Measurements from ENCODE around the gene GPER1. TPM values are rescaled to one million over a fixed set of nuclear protein-coding genes. Genes with fewer than 3 reads are reported as not detected.

The GPER1 gene
- total RNA-seq, 4 donors from 2014 or later, result 7.1 to 20.2 (median 7.8) TPM

DNA sequence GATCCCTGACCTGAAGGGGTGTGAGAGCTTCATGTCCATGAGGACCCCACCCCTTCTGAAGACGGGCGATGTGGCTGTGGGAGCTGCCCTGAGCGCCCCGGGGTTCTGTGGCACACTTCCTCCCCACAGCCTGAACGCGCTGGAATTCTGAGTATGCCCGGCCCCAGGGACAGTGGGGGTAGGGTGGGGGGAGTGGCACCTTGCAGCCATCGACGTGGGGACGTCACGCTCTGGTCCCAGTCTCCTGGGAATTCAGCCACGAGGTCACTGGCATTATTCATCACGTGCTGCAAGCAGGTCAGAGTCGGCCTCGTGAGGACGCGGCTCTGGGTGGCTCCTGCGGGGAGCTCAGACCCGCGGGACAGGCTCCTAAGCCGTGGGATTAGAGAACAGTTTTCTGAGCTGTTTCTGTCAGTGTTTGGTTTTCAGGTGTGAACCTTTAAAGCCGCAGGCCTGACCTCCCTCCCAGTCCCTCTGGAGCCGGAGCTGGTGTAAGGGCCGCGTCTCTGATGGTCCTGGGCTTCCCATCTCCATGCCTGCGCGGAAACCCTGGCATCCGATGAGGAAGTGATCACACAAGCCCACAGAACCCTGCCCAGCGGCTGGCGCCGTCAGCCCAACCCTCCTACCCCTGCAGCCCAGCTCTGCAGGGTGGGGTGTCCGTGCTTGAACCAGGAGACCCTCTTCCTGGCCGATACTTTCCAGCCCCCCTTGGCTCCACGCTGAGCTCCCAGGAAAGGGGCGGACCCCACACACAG lies 27.4 kb upstream of the GPER1 start:
- WGBS, 2 donors (ENCODE audit: low coverage in 1 of 2), result 70% methylated on average over 4 of the region's 35 CpGs; no CpG with 5 or more reads in 1 of the 2 donors
- H3K27me3 ChIP-seq, result no peaks in the 10 kb centered on the region
- peak; percentile 25 for ATAC-seq
- TF ChIP-seq EP300 (IDR thresholded peaks at IDR 0.05) (no peak), POLR2AphosphoS5 (IDR thresholded peaks at IDR 0.05) (no peak), POLR2A (IDR thresholded peaks at IDR 0.05) (no peak), CTCF (IDR thresholded peaks at IDR 0.05) (no peak)
- peaks cover 0 to 19% of the 10 kb centered on the region in 2 donors for H3K36me3 ChIP-seq
- no peaks in the 10 kb centered on the region for H3K9me3 ChIP-seq
- H3K4me3 ChIP-seq, result peak overlapping the region in 1 of 2 donors; percentile 0
- H3K27ac ChIP-seq, result peak overlapping the region in 3 of 4 donors; percentile 5 to 60 (median 49)
- peaks cover 0 to 56% (median 25%) of the 10 kb centered on the region in 3 donors for H3K4me1 ChIP-seq

DNA sequence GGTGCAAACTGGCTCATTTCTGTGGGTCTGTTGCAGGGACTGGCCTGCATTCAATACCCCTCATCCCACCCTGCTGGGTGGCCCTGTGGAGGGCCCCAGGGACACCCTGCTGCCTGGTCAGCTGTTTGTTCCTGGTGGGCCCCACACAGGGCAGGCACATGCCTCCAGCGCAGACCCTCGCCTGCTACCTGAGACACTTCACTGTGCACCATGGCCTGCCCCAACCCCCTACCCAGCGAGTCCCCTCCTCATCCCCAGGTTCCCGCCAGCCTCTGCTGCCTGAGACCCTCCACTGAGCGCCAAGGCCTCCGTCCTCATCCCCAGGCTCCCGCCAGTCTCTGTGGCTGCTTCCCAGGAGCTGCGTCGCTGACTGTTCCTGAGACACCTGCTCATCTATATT lies 26.7 kb upstream of the GPER1 start:
- TF ChIP-seq EP300 (IDR thresholded peaks at IDR 0.05) (no peak), POLR2A (IDR thresholded peaks at IDR 0.05) (no peak), POLR2AphosphoS5 (IDR thresholded peaks at IDR 0.05) (no peak), CTCF (IDR thresholded peaks at IDR 0.05) (no peak)
- 100% methylated on average over 7 of the region's 9 CpGs; no CpG with 5 or more reads in 1 of the 2 donors for WGBS, 2 donors (ENCODE audit: low coverage in 1 of 2)
- Histone ChIP-seq H3K27ac (peak overlapping the region in 1 of 4 donors; percentile 3), H3K27me3 (no peaks in the 10 kb centered on the region), H3K4me3 (no peak overlapping the region), H3K4me1 (peaks cover 0 to 56% (median 24%) of the 10 kb centered on the region in 3 donors), H3K36me3 (peaks cover 0 to 19% of the 10 kb centered on the region in 2 donors), H3K9me3 (no peaks in the 10 kb centered on the region)
- ATAC-seq, result no peak

GRCh38 chr7:1062296-1063294 lies 25.3 kb upstream of the GPER1 start:
- ATAC-seq, result no peak
- TF ChIP-seq POLR2A (IDR thresholded peaks at IDR 0.05) (no peak), CTCF (IDR thresholded peaks at IDR 0.05) (no peak), POLR2AphosphoS5 (IDR thresholded peaks at IDR 0.05) (no peak)
- Histone ChIP-seq H3K9me3 (no peaks in the 10 kb centered on the region), H3K27ac (no peak overlapping the region), H3K36me3 (peaks cover 0 to 10% of the 10 kb centered on the region in 2 donors), H3K4me1 (peaks cover 0 to 44% (median 20%) of the 10 kb centered on the region in 3 donors), H3K27me3 (no peaks in the 10 kb centered on the region), H3K4me3 (no peak overlapping the region)
- WGBS, 2 donors (ENCODE audit: low coverage in 1 of 2), result 78 to 82% methylated on average over 7 to 25 of the region's 33 CpGs

- Histone ChIP-seq H3K27ac (no peak overlapping the region), H3K9me3 (no peaks in the 10 kb centered on the region), H3K4me3 (no peak overlapping the region), H3K4me1 (peaks cover 0 to 43% (median 20%) of the 10 kb centered on the region in 3 donors), H3K36me3 (peaks cover 0 to 2% of the 10 kb centered on the region in 2 donors), H3K27me3 (no peaks in the 10 kb centered on the region)
- WGBS, 2 donors (ENCODE audit: low coverage in 1 of 2), result 96% methylated on average over 12 of the region's 21 CpGs; no CpG with 5 or more reads in 1 of the 2 donors
- TF ChIP-seq CTCF (IDR thresholded peaks at IDR 0.05), result no peak
- no peak for TF ChIP-seq POLR2AphosphoS5 (IDR thresholded peaks at IDR 0.05)
- TF ChIP-seq POLR2A (IDR thresholded peaks at IDR 0.05), result no peak
- TF ChIP-seq EP300 (IDR thresholded peaks at IDR 0.05), result no peak
- ATAC-seq, result no peak
Measured at GRCh38 chr7:1063361-1063760, 24.6 kb upstream of the GPER1 start.
